Breast epithelium (tissue), 4 donors: Measurements from ENCODE around the gene PTPN1. TPM values are rescaled to one million over a fixed set of nuclear protein-coding genes. Genes with fewer than 3 reads are reported as not detected.

Experiments
- DNase-seq, 2 donors: peaks; one replicate each; pipeline ENCODE4 v3.0.0-alpha.2; 2019; ENCODE audit warnings: low spot score in 2 of 2
- H3K27ac ChIP-seq, 2 donors: fragments of 200-600 bp; sonication (generic) in 1 of 2; one replicate each; pipeline ENCODE4 v1.5.1; 2016 to 2019; ENCODE audit warnings: mild to moderate bottlenecking in 1 of 2
- H3K27me3 ChIP-seq, 2 donors: fragments of 200-600 bp; sonication (generic) in 1 of 2; one replicate each; pipeline versions ENCODE4 v1.5.1 to v1.6.0; 2017 to 2019; ENCODE audit warnings: control low read depth in 1 of 2, mild to moderate bottlenecking in 1 of 2
- H3K36me3 ChIP-seq: fragments of 200-600 bp; one replicate; pipeline ENCODE4 v1.5.1; 2019
- H3K4me1 ChIP-seq, 2 donors: fragments of 200-600 bp; sonication (generic); one replicate each; pipeline ENCODE4 v1.5.1; 2016 to 2019; ENCODE audit warnings: control low read depth in 1 of 2
- H3K4me3 ChIP-seq, 3 donors: fragments of 200-600 bp; sonication (generic); 1 replicate in 2 of 3; 2 replicates in 1 of 3; pipeline ENCODE4 v1.5.1; 2016 to 2019; ENCODE audit warnings: mild to moderate bottlenecking in 3 of 3, moderate library complexity in 2 of 3
- H3K9me3 ChIP-seq, 2 donors: fragments of 200-600 bp; sonication (generic) in 1 of 2; one replicate each; pipeline ENCODE4 v1.5.1; 2016 to 2019; ENCODE audit warnings: control low read depth in 1 of 2
- CTCF ChIP-seq, 3 donors: fragments of 450-650 bp; IDR thresholded peaks; one replicate each; pipeline ENCODE4 v1.5.1; 2016 to 2017; ENCODE audit warnings: antibody characterized with exemption in 3 of 3, mild to moderate bottlenecking in 3 of 3, moderate library complexity in 3 of 3
- POLR2A ChIP-seq: fragments of 450-650 bp; IDR thresholded peaks from one replicate; pipeline ENCODE4 v1.6.1; 2016; ENCODE audit warnings: antibody characterized with exemption, mild to moderate bottlenecking, moderate library complexity
- POLR2AphosphoS5 ChIP-seq, 3 donors: sonication (generic); formaldehyde crosslinking; IDR thresholded peaks; one replicate each; pipeline ENCODE4 v1.6.1; 2017; ENCODE audit warnings: antibody characterized with exemption in 3 of 3
- intact Hi-C: fragments of 100-400 bp; cut with DNase I; formaldehyde crosslinking; loops from one replicate; pipeline ENCODE4 v1.15.1; 2023; ENCODE audit warnings: low total_unique reads
- total RNA-seq, 3 donors: library from RNA; depleted of rRNA; stranded (reverse); fragments of >200 nt; gene quantifications; one replicate each; pipeline ENCODE4 v1.1.0, GENCODE V29; 2016

Gene PTPN1
- total RNA-seq, 3 donors from 2014 or later = 23.8 to 29.2 (median 28.5) TPM

- no peak for DNase-seq
- H3K4me3 ChIP-seq = no peak overlapping the region
- no peaks in the 10 kb centered on the region for H3K4me1 ChIP-seq
- H3K36me3 ChIP-seq = no peaks in the 10 kb centered on the region
- no peak overlapping the region for H3K27ac ChIP-seq
- H3K9me3 ChIP-seq = no peaks in the 10 kb centered on the region
- intact Hi-C loops = no loop called here
- TF ChIP-seq CTCF (IDR thresholded peaks at IDR 0.05) = no peak
- TF ChIP-seq POLR2AphosphoS5 (IDR thresholded peaks at IDR 0.05) = no peak
- TF ChIP-seq POLR2A = no peak
- no peaks in the 10 kb centered on the region for H3K27me3 ChIP-seq
Observed at GRCh38 chr20:50610212-50610718, 100.1 kb downstream of the PTPN1 start.

GRCh38 chr20:50611128-50611810 is 101.1 kb downstream of the PTPN1 start:
- H3K27ac ChIP-seq = no peak overlapping the region

GRCh38 chr20:50613438-50614169 is 103.4 kb downstream of the PTPN1 start:
- Histone ChIP-seq H3K27ac (no peak overlapping the region), H3K4me1 (no peaks in the 10 kb centered on the region), H3K4me3 (no peak overlapping the region), H3K27me3 (no peaks in the 10 kb centered on the region), H3K36me3 (no peaks in the 10 kb centered on the region), H3K9me3 (no peaks in the 10 kb centered on the region)
- TF ChIP-seq POLR2A (no peak), POLR2AphosphoS5 (IDR thresholded peaks at IDR 0.05) (no peak), CTCF (IDR thresholded peaks at IDR 0.05) (no peak)
- intact Hi-C loops = no loop called here
- DNase-seq = no peak

More at GRCh38 chr20:50611128-50611810, 101.1 kb downstream of the PTPN1 start:
- H3K9me3 ChIP-seq = no peaks in the 10 kb centered on the region
- H3K4me3 ChIP-seq = no peak overlapping the region
- TF ChIP-seq CTCF (IDR thresholded peaks at IDR 0.05) = no peak
- TF ChIP-seq POLR2A = no peak
- no peak for TF ChIP-seq POLR2AphosphoS5 (IDR thresholded peaks at IDR 0.05)
- H3K36me3 ChIP-seq = no peaks in the 10 kb centered on the region
- H3K27me3 ChIP-seq = no peaks in the 10 kb centered on the region
- intact Hi-C loops = no loop called here
- DNase-seq = no peak
- H3K4me1 ChIP-seq = no peaks in the 10 kb centered on the region

GRCh38 chr20:50615407-50615806 is 105.2 kb downstream of the PTPN1 start:
- Histone ChIP-seq H3K27me3 (no peaks in the 10 kb centered on the region), H3K36me3 (no peaks in the 10 kb centered on the region), H3K9me3 (no peaks in the 10 kb centered on the region), H3K4me3 (no peak overlapping the region), H3K4me1 (no peaks in the 10 kb centered on the region), H3K27ac (no peak overlapping the region)
- no peak for TF ChIP-seq CTCF (IDR thresholded peaks at IDR 0.05)
- no peak for TF ChIP-seq POLR2AphosphoS5 (IDR thresholded peaks at IDR 0.05)
- intact Hi-C loops = no loop called here
- DNase-seq = no peak

GRCh38 chr20:50617022-50617421 is 106.8 kb downstream of the PTPN1 start:
- Histone ChIP-seq H3K4me3 (no peak overlapping the region), H3K27me3 (no peaks in the 10 kb centered on the region), H3K9me3 (peaks cover 7 to 9% of the 10 kb centered on the region in 2 donors), H3K36me3 (no peaks in the 10 kb centered on the region), H3K4me1 (no peaks in the 10 kb centered on the region), H3K27ac (no peak overlapping the region)
- no peak for DNase-seq
- intact Hi-C loops = no loop called here
- no peak for TF ChIP-seq POLR2AphosphoS5 (IDR thresholded peaks at IDR 0.05)
- TF ChIP-seq POLR2A = no peak
- no peak for TF ChIP-seq CTCF (IDR thresholded peaks at IDR 0.05)
